HG03103 (cell line): Measurements from ENCODE around the gene MUC22.
"Not testable (repeated sequence)": the region's sequence is repeated elsewhere in the genome, so short reads cannot be mapped to it uniquely, and the experiment has no call there.

Source experiments
- ATAC-seq: cut with Tn5 transposase; IDR thresholded peaks from one replicate; pipeline ENCODE4 v1.9.1; 2021; ENCODE audit warnings: low read depth; ENCODE audit not compliant: unreplicated experiment

MUC22 gene

DNA sequence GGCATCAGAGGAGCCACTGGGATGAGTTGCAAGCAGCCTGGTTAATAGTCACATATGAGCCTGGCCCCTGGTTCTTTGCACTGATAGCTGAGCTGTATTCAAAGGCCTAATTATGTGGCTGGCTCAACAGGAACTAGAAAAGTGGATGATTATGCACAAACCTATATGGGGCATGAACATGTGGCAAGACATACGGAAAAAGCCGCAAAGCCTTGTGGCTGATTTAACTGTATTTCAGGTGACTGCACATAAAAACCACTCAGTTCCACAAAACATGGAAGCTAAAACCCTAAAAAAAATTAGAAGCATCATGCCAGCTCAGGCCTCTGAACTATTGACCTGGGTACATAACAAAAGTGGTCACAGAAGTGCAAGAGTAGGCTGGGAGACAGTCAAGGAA lies 13.0 kb upstream of the MUC22 start:
- ATAC-seq = no peak

DNA sequence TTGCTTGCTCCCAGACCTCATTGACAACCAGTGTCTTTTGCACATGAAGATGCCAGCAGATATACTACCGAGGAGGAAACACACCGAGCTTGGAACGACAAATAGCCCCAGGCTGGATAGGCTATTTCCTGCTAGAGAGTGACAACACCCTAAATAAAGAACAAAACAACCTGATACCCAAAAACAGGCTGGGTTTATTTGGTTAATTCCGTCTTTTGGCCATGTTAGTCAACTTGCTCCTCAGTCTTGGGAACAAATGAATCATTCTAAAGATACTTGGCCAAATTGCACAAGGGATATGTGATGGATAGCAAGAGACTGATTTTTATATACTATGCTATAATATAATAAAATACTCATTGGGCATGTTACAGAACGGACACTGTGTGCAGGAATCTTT lies 11.5 kb upstream of the MUC22 start:
- ATAC-seq = no peak

DNA sequence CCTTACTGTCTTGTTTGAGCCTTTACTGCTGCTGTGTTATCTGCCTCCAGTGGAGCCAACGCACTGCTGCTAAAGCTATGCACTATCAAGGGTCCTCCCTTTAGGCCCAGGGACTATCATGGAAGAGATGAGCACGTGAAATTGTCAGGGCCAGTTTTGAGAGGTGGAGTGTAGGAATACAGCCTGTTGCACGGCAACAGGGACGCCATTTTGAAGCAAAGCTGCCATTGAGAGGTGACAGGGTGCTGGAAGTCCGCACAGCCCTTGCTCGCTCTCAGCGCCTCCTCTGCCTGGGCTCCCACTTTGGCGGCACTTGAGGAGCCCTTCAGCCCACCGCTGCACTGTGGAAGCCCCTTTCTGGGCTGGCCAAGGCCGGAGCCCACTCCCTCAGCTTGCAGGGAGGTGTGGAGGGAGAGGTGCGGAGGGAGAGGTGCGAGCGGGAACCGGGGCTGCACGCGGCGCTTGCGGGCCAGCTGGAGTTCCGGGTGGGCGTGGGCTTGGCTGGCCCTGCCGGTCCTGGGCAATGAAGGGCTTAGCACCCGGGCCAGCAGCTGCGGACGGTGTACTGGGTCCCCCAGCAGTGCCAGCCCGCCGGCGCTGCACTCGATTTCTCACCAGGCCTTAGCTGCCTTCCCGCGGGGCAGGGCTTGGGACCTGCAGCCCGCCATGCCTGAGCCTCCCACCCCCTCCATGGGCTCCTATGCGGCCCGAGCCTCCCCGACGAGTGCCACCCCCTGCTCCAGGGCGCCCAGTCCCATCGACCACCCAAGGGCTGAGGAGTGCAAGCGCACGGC lies 10.0 kb upstream of the MUC22 start:
- ATAC-seq = not testable (repeated sequence)

DNA sequence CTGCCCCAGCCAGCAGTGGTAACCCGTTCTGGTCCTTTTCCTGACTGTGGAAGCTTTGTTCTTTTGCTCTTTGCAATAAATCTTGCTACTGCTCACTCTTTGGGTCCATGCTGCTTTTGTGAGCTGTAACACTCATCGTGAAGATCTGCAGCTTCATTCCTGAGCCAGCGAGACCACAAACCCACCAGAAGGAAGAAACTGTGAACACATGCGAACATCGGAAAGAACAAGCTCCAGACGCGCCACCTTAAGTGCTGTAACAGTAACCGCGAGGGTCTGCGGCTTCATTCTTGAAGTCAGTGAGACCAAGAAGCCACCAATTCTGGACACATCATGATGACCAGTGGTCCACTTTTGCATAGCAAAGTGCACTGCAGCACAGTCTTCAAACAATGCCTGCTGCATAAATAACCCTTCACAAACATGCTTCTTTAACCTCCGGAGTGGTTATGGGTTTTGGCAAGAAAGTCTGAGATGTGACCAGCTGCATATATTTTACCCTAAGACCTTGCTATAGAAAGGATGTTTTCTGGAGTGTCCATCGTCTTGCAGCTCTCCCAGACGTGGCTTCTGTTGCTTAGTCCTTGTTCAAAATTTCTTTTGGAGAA lies 8.9 kb upstream of the MUC22 start:
- no peak for ATAC-seq

DNA sequence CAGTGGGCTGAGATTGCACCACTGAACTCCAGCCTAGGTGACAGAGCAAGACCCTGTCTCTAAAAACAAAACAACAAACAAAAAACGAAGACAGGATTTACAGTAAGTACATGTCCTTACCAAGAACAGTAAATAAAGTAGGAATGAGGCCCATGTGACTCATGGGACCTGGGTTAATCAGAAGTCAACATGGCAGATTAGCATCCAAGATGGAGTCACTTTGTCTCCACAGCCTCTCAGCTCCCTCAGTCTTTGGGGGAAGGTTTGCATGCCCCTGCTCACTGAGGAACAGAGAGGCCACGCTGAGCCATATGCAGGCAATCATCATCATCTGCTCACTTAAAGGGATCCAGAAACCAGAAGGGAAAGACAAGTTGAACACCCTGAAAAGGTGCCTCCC lies 7.8 kb upstream of the MUC22 start:
- ATAC-seq = no peak

DNA sequence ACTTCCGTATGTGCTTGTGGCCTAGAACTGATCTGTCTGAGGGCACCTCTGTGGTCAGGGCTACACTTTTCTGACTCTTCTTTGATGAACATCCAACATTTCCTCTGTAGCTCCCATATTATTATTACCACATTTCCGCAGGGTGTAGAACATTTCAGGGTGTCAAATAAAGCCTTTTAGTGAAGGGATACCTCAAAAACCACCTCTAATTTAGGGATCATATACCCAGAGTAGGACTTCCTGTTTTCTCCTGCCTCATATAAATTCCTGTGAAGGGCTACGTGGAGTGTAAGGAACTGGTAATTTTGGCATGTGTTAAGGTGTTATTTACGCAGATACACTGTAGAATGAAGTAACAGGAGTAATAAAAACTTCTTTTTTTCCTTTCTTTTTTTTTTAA lies 5.5 kb upstream of the MUC22 start:
- no peak for ATAC-seq

DNA sequence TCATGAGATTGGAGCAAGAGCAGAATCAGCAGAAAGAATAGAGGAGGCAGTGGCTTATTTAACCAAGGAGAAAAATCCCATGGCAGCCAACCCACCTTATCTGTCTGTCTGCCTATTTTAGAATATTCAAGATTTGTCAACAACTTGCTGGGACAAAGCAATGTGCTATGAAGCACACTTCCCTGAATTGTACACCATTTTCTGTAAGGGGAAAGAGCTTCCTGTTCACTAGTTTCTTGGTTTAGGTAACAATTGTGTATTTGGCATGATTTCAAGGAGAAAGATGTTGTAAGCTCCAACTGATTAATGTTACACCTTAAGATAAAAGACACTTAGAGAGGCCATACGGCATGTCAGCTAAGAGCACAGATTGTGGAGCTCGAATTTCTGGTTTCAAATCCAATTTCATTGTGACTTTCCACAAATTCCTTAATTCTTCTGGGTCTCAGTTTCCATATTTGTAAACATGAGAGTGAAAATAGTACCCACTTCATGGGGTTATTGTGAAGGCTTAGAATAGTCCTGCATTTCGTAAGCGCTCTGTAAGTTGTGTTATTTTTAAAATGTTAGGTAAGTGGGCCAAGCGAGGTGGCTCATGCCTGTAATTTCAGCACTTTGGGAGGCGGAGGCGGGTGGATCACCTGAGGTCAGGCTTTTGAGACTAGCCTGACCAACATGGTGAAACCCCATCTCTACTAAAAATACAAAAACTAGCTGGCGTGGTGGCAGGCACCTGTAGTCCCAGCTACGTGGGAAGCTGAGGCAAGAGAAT lies 4.8 kb upstream of the MUC22 start:
- no peak for ATAC-seq

DNA sequence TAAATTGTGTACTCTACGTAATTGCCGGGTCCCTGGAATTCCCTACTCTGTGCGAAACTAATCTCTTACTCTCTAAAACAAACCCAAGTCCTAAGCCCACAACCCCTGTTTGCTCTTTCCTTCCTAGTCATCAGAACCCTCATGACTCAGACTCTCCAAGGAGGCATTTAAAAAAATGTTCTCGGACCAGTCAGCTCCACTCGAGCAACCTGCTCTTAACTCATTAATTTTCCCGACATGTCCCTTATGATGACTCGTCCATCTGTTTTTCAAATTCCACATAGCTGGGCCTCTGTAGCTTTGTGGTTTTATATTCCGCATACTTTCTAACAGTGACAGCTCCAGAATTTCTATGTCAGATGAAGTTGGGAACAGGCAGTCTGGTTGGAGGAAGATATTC lies 2.6 kb upstream of the MUC22 start:
- ATAC-seq = no peak

DNA sequence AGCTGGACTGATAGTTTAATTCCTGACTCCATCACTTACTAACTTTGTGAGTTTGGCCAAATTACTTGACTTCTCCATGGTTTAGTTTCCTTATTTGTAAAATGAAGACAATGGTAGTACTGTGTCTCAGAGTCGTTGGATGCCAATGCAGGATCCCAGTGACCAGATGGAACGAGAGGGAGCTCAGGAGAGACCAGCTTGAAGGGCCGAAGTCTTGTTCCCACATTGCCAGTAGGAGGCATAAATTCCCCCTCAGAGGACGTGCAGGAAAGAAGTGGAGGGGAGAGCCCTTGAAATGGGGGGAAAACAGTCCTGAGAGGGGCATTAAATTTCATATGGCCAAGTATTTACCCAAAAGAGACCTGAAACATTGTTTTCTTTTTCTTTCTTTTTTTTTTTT lies 2.1 kb upstream of the MUC22 start:
- no peak for ATAC-seq

DNA sequence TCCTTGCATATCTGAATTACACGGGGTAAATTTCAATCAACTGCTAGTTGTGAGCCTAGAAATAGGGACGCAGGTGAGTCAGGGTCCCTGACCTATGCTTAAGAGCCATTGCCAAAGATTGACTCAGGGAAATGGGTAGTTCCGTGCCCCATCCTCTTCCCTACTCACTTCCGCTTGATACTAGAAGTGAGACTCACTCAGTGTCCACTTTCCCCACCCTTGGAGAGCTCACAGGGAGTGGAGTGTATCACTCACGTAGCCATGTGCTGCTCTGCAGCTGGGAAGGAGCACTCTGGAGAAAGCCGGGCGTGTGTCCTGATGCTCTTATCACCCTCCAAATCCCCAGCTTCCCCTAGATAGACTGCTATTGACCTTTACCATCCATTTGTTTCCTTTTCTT lies 543 bp upstream of the MUC22 start:
- no peak for ATAC-seq

DNA sequence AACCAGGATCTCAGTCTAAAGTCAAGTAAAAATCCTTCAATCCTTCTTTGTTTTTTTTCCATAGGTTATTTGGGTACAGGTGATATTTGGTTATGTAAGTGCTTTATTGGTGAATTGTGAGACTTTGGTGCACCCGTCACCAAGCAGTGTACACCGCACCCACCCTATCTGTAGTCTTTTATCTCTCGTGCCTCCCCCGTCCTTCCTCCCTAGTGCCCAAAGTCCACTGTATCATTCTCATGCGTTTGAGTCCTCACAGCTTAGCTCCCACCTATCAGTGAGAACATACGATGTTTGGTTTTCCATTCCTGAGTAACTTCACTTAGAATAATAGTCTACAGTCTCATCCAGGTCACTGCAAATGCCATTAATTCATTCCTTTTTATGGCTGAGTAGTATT lies 879 bp downstream of the MUC22 start:
- ATAC-seq = no peak

DNA sequence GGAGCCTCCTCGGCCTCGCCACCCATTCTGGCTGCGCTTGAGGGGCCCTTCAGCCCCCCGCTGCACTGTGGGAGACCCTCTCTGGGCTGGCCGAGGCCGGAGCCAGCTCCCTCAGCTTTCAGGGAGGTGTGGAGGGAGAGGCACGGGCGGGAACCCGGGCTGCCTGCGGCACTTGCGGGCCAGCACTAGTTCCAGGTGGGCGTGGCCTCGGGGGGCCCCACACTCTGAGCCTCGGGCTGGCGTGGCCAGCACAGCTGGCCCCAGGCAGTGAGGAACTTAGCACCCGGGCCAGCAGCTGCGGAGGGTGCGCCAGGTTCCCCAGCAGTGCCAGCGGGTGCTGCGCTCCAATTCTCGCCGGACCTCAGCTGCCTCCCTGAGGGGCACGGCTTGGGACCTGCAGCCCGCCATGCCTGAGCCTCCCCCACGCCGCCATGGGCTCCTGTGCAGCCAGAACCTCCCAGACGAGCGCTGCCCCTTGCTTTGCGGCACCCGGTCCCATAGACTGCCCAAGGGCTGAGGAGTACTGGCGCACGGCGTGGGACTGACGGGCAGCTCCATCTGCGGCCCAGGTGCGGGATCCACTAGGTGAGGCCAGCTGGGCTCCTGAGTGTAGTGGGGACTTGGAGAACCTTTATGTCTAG lies 6.5 kb downstream of the MUC22 start:
- no peak for ATAC-seq

DNA sequence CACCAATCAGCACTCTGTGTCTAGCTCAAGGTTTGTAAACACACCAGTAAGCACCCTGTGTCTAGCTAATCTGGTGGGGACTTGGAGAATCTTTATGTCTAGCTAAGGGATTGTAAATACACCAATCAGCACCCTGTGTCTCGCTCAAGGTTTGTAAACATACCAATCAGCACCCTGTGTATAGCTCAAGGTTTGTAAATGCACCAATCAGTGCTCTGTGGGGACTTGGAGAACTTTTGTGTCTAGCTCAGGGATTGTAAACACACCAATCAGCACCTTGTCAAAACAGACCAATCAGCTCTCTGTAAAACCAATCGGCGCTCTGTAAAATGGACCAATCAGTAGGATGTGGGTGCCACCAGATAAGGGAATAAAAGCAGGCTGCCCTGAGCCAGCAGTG lies 7.2 kb downstream of the MUC22 start:
- not testable (repeated sequence) for ATAC-seq

DNA sequence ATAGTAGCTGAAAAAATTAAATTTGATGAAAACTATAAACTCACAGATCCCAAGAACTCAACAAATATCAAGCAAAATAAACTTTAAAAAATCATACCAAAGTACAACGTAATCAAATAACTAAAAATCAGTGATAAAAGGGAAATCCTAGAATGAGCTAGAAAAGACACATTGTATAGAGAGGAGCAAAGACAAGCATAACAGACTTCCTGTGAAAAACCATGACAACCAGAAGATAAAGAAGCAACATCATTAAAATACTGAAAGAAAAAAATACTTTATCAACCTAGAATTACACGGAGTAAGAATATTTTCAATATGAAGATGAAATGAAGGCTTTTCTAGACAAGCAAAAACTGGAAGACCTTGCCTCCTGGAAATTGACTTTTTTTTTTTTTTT lies 9.8 kb downstream of the MUC22 start:
- ATAC-seq = no peak

DNA sequence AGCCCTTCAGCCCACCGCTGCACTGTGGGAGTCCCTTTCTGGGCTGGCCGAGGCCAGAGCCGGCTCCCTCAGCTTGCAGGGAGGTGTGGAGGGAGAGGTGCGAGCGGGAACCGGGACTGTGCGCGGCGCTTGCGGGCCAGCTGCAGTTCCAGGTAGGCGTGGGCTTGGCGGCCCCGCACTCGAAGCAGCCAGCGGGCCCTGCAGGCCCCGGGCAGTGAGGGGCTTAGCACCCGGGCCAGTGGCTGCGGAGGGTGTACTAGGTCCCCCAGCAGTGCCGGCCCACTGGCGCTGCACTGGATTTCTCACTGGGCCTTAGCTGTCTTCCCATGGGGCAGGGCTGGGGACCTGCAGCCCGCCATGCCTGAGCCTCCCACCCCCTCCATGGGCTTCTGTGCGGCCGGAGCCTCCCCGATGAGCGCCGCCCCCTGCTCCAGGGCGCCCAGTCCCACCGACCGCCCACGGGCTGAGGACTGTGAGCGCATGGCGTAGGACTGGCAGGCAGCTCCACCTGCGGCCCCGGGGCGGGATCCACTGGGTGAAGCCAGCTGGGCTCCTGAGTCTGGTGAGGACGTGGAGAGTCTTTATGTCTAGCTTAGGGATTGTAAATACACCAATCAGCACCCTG lies 10.5 kb downstream of the MUC22 start:
- not testable (repeated sequence) for ATAC-seq

DNA sequence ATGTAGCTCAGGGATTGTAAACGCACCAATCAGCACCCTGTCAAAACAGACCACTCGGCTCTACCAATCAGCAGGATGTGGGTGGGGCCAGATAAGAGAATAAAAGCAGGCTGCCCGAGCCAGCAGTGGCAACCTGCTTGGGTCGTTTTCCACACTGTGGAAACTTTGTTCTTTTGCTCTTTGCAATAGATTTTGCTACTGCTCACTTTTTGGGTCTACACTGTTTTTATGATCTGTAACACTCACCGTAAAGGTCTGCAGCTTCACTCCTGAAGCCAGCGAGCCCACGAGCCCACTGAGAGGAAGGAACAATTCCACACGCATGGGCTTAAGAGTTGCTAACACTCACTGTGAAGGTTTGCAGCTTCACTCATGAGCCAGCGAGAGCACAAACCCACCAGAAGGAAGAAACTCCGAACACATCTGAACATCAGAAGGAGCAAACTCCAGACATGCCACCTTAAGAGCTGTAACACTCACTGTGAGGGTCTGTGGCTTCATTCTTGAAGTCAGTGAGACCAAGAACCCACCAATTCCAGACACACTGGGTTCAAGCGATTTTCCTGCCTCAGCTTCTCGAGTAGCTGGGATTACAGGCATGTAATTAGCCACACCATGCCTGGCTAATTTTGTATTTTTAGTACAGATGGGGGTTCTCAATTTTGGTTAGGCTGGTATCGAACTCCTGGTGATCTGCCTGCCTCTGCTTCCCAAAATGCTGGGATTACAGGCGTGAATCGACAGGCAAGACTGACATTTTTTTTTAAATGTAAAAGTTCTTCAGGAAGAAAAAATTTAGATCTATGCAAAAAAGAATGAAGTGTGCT lies 11.6 kb downstream of the MUC22 start:
- not testable (repeated sequence) for ATAC-seq

DNA sequence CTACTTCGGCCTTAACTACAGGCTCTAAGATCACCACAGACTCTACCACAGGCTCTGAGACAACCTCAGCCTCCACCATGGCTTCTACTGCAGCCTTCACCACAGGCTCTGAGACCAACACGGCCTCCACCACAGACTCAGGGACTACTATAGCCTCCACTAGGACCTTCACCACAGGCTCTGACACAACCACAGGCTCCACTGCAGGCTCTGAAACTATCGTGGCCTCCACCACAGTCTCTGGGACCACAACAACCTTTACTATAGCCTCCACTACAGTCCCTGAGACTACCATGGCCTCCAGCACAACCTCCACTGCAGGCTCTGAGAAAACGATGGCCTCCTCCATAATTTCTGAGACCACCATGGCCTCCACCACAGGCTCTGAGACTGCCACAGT lies 15.3 kb downstream of the MUC22 start:
- ATAC-seq = no peak

DNA sequence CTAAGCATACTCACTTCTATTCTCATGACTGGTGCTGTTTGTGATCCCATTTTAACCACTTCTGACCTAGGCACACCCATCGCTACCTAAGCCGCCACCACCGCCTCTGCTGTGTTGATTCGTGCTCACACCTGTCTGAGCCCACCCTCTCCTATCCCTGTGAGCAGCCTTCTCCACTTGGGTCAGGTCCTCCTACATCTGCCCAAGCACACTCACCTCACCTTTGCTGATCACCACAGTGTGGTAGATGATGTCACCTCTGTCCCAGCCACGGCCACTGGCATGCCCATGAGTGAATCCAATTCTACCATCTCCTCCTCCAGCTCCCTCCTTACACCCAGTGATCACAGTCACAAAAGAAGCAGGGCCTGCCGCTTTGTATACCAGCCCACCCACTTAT lies 20.8 kb downstream of the MUC22 start:
- ATAC-seq = no peak

DNA sequence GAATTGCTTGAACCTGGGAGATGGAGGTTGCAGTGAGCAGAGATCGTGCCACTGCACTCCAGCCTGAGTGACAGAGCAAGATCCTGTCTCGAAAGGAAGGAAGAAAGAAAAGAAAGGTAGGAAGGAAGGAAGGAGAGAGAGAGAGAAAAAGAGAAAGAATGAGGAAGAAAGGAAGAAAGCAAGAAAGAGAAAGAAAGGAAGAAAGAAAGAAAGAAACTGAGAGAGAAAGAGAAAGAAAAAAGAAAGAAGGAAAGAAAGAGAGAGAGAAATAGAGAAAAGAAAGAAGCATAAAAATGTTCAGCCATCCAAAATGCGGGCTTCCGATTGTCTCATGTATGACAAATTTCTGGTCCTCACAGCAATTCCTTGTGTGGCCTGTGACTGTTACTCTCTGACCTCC lies 22.8 kb downstream of the MUC22 start:
- no peak for ATAC-seq
